GM21723 (cell line): Measurements from ENCODE around the gene SDHAF1.

Source experiments
- ATAC-seq: cut with Tn5 transposase; IDR thresholded peaks from one replicate; pipeline ENCODE4 v1.9.1; 2021; ENCODE audit warnings: mild to moderate bottlenecking, moderate library complexity; ENCODE audit not compliant: unreplicated experiment

The SDHAF1 gene

GRCh38 chr19:35986664-35987570, 8.1 kb upstream of the SDHAF1 start:
- no peak for ATAC-seq

GRCh38 chr19:35987571-35987896, 7.5 kb upstream of the SDHAF1 start:
- no peak for ATAC-seq

DNA sequence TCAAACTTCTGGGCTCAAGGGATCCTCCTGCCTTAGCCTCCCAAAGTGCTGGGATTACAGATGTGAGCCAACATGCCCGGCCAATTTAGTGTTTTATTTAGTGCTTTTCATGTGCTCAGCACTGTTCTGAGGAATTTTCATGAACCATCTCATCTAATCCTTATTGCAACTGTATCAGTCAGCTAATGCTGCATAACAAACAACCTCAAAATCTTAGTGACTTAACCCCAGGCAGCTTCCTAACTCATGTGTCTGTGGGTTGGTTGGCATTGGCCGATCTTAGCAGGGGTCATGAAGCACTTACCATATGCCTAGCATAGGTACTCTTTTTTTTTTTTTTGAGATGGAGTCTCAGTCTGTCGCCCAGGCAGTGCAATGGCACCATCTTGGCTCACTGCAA, 6.2 kb upstream of the SDHAF1 start:
- ATAC-seq, result no peak

DNA sequence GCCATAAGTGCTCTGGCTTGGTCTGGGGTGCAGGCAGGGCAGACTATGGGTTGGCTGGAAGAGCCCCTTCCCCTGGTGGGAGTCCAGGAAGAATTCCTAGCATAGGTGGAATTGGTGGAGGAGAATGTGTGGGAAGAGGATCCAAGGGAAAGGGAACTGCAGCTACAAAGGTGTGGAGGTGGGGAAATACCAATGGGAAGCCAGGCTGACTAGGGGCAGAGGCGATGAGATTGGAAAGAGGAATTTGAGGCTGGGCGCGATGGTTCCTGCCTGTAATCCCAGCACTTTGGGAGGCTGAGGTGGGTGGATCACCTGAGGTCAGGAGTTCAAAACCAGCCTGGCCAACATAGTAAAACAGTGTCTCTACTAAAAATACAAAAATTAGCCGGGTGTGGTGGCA, 4.8 kb upstream of the SDHAF1 start:
- no peak for ATAC-seq

GRCh38 chr19:35990771-35991730, 3.9 kb upstream of the SDHAF1 start:
- ATAC-seq, result no peak

DNA sequence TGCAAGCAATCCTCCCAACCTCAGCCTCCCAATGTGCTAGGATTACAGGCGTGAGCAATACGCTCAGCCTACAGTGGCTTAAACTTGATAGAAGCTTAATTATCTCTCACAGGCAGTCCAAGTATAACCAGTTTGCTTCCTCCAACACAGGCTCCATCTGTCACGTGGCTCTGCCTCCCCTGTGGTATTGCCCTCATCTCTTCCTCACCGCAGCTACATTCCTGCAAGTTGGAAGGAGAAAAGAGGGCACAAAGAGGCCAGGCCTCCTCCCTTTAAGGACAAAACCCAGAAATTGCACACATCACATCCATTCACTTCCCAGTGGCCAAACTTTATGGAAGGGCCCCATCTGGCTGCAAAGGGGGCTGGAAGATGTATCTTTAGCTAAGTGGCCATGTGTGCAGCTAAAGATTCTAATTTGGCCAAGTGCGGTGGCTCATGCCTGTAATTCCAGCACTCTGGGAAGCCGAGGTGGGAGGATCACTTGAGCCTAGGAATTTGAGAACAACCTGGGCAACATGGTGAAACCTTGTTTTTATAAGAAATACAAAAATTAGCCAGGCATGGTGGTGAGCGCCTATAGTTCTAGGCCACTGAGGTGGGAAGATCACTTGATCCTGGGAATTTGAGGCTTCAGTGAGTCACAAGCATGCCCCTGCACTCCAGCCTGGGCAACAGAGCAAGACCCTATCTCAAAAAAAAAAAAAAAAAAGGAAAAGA, 3.1 kb upstream of the SDHAF1 start:
- ATAC-seq, result no peak

- ATAC-seq, result no peak
These were observed 1.9 kb upstream of the SDHAF1 start for GRCh38 chr19:35992907-35993765.

DNA sequence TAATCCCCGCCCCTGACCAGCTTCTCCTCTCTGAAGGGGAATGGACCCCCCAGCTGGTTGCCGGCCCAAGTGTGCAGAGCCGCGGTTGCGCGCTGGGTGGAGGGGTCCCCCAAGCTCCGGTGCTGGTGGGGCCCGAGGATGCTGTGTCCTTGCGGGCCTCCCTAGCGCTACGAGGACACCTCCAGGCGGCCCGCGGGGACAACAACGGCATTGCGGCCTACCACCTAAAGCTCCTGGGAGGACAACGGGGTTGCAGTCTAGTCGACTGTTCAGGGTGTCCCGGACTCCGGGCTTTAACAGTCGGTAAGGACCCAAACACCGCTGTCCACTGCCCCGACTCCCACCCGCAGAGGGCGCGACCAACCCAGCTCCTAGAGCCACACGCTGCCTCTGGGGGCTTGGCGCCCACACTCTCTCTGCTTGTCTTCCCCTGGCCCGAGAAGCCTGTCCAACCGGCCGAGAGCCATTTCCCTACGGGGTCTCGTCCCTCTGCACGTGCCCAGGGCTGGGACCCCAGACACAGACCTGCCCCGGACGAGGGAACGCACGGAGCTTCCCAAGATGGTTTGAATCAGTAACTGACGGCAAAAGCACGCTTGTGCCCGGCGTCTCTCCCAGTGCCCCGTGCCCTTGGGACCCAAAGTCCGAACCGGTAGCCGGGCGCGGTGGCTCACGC, 927 bp upstream of the SDHAF1 start:
- no peak for ATAC-seq

DNA sequence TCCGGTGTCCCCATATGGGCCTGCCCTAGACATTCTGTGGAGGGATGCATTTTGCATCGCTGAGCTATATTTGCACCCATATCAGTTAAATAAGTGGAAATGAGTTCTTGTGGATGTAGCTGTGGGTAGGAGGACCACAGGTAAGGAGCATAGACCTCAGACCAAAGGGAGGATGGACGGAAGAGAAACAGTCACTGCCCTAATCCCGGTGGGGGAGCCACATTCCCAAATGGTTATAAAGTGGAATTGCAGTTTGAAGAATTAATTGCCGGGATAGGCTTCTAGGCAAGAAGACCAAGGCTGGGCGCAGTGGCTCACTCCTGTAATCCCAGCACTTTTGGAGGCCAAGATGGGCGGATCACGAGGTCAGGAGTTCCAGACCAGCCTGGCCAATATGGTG, 1.8 kb downstream of the SDHAF1 start:
- no peak for ATAC-seq

- no peak for ATAC-seq
These were observed 6.6 kb downstream of the SDHAF1 start for GRCh38 chr19:36001605-36002004.

DNA sequence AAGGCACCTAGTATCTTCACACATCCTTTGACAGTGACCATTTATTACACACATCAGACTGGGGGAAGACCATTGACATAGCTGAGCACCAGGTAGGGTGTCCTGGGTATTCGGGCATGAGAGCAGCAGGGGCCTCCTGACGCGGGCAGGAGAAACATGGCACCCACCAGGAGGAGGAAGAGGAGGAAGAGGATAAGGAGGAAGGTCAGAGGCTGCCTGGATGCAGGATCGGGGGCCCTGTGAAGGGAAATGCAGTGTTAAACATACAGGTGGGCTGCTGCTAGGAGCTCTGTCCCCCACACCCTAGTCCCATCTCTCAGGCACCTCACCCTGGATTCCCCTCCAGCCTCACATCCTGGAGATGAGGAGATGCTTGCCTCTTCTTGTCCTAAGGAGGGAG, 8.3 kb downstream of the SDHAF1 start:
- ATAC-seq, result no peak

DNA sequence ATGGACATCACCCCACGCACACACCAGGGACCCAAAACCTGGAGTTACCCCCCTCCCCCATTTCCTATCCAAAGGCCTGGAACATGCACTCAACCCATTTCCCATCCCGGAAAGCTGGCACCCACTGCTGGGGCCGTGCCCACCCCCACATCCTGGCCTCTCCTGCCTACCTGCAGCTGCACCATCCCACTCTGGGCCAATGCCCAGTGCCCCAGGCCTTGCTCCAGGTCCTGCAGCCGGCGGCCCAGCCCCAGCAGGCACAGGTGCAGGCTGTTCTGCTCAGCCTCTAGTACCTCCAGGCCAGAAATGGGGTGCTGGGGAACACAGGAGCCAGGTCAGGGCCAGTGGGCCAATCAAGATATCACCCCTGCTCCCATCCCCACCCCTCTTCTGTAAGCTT, 12.0 kb downstream of the SDHAF1 start:
- no peak for ATAC-seq

DNA sequence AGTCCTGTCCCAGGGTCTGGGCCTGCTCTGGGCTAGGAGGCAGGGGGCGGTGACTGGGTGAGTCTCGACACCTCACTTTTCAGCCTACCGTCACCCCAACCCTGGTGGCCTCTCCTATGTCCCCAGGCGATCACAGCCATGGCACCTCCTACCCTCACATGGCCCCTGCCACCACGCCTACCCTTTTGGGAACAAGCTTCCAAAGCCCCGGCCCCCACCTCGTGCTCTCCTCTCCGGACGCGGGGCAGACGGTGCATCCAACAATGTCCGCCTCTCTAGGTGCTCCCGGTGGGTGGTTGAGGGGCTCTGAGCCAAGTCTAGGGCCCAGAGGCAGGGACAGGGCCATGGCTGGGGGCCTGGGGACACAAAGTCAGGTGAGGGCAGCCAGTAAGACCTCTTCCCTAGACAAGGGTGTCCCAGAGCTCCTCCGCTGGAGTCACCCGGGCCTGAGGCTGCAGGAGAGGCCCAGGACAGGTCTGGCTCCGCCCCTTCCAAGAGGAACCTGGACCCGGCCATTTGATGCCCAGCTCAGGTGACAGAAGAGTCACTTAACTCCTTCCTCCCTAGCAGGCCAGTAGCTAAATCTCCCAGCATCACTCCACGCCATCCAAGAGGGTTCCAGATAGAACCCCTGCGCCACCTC, 13.5 kb downstream of the SDHAF1 start, which contains the start of gene SYNE4:
SYNE4 (minus strand) TSS at position 478 of the 643 bp plus-strand sequence; CDS start at position 346, 132 bp downstream.
- ATAC-seq, result no peak

- no peak for ATAC-seq
These were observed 14.2 kb downstream of the SDHAF1 start for GRCh38 chr19:36009220-36009619.

DNA sequence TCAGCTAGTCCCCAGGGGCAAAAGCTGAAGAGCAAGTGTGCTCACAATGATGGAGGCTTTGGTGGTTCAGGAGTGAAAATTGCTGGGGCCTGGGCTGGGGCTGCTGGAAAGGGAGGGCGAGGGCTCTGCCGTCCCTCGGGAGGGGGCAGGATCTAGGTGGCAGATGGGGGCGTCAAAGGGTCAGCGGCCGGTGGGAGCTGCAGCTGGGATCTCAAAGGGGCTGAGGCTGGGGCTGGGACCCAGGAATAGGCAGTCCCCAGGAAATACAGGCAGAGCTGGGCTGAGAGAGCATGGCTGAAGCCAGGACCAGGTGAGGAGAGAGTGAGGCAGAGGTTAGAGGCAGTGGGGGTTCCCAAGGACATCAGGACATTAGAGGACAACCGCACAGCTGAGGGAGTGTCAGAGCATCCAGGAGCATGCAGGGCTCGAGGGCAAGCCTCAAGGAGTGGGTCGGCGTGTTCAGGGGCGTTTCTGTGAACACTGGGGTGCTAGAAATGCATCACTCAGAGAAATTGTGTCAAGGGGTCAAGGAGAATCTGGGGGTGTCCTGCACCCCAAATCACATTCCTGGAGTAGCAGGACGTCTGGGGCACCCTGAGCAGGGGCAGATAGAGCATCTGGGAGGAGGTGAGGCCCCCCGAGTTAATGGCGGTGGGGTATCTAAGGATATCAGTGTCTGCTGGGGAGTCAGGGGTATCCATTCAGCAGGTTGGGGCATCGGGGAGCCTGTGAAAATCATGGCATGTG, 14.8 kb downstream of the SDHAF1 start:
- no peak for ATAC-seq

DNA sequence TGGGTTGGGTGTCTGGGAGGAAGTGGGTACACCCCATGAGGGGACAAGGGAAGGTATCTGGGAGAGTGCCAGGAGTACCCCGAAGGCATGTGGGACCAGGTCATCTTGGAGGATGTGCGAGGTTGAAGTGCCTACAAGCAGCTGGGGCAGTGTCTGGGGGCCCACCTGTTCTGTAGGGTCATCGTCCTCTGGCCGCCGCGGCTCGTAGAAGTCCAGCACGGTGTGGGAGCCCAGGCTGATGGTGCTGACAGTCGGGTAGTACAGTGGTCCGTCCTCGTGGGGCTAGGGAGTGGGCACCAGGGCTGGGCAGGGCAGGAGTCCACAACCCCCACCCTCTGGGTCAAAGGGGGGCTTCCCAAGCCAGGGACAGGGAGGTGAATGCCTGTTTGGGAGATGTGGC, 15.4 kb downstream of the SDHAF1 start:
- ATAC-seq, result no peak

DNA sequence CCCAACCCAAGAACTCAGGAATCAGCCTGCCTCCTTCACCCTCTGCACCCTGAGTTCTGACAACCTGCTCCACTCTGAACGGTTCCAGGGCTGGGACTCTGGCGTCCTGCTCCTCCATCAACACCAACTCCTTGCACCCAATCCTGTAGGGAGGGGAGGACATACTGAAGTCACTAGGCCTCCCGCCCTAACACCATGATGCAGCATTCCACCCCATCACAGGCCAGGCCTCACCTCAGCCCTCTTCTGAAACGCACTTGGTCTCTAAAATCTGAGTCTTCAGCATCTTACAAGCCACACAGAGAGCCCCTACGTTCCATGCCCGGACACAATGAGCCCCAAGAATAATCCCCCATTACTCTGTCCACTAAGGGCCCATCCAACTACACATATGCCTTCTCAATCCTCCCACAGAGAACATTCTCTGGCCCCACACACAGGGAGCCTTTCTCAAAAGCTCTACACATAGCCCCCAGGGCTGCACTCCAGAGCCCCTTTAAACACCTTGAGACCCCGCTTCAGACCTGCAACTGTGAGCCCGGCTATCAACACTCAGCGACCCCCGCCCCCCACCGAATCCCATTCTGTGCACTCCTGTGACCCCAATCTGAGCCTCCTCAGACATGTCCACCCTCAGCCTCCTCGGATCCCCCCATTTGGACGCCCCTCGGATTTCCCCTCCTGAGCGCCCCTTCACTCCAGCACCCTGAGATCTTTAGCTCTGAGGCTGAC, 18.5 kb downstream of the SDHAF1 start:
- ATAC-seq, result no peak
